Uterus (tissue), 2 donors: Measurements from ENCODE around the gene TRAPPC2L.

Source experiments
- POLR2A ChIP-seq, 2 donors: fragments of 450-650 bp; IDR thresholded peaks; one replicate each; pipeline ENCODE4 v1.6.1; 2016; ENCODE audit warnings: antibody characterized with exemption in 2 of 2, mild to moderate bottlenecking in 1 of 2, moderate library complexity in 1 of 2
- TF ChIP-seq, protein P1 (sequence below), 4 experiments: fragments of 200-600 bp in 2 of 4; fragments of 450-650 bp in 2 of 4; sonication (generic) in 2 of 4; IDR thresholded peaks; one replicate each; pipeline ENCODE4 v1.5.1; 2016 to 2019; ENCODE audit warnings: antibody characterized with exemption in 4 of 4, mild to moderate bottlenecking in 2 of 4, moderate library complexity in 1 of 4

DNA sequence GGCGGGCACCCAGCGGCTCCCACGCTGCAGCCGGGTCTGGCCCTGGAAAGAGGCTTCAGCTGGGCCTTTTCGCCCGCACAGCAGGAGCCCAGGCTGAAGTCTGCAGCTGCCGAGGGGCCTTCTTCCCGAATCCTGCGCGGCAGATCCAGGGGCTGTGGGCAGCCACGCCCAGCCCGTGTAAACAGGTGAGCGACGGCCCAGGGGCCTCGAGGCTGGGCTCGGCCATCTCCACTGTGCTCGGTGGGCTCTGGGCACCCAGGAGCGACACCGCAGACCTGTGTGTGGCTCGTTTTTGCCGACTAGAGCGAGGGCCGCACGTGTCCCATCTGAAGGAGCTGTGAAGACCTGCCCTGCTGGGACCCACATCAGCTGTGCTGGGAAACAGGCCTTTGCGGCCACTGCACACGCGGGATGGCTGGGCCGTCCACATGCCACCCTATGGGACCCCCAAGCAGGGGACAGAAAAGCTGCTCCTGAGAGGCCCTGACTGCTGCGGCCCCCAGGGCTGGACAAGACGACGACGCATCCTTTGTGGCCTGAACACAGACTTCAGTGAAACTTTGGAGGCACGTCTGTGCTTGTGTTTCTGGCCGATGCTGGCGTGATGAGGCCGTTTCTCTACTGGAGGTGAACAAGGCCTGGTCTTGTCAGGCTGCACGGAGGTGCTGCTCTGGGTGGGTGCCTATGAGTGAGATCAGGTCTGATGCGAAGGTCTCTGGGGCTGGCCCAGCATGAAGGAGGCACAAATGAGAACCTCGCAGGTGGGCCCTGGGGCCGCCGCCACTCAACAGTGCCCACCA, 40.0 kb upstream of the TRAPPC2L start:
- TF ChIP-seq, protein P1, sequence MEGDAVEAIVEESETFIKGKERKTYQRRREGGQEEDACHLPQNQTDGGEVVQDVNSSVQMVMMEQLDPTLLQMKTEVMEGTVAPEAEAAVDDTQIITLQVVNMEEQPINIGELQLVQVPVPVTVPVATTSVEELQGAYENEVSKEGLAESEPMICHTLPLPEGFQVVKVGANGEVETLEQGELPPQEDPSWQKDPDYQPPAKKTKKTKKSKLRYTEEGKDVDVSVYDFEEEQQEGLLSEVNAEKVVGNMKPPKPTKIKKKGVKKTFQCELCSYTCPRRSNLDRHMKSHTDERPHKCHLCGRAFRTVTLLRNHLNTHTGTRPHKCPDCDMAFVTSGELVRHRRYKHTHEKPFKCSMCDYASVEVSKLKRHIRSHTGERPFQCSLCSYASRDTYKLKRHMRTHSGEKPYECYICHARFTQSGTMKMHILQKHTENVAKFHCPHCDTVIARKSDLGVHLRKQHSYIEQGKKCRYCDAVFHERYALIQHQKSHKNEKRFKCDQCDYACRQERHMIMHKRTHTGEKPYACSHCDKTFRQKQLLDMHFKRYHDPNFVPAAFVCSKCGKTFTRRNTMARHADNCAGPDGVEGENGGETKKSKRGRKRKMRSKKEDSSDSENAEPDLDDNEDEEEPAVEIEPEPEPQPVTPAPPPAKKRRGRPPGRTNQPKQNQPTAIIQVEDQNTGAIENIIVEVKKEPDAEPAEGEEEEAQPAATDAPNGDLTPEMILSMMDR (IDR thresholded peaks at IDR 0.05): no peak
- no peak for TF ChIP-seq POLR2A (IDR thresholded peaks at IDR 0.05)
